Measurements from ENCODE around the gene CFAP61.
A peak's percentile ranks its signal among the peaks of the same experiment; 100 is the strongest.
"Not testable (repeated sequence)": the region's sequence is repeated elsewhere in the genome, so short reads cannot be mapped to it uniquely, and the experiment has no call there.

CFAP61 gene

GRCh38 chr20:20052074-20052970 is at the start of gene CFAP61, which contains the start of gene CRNKL1:
Gene CFAP61 (plus strand): TSS chr20:20052532. CDS start chr20:20056654, 4,122 bp downstream.
Gene CRNKL1 (minus strand): TSS chr20:20052466. CDS start chr20:20052342, 124 bp downstream.
- peak; percentile 95 to 98 for DNase-seq

DNA sequence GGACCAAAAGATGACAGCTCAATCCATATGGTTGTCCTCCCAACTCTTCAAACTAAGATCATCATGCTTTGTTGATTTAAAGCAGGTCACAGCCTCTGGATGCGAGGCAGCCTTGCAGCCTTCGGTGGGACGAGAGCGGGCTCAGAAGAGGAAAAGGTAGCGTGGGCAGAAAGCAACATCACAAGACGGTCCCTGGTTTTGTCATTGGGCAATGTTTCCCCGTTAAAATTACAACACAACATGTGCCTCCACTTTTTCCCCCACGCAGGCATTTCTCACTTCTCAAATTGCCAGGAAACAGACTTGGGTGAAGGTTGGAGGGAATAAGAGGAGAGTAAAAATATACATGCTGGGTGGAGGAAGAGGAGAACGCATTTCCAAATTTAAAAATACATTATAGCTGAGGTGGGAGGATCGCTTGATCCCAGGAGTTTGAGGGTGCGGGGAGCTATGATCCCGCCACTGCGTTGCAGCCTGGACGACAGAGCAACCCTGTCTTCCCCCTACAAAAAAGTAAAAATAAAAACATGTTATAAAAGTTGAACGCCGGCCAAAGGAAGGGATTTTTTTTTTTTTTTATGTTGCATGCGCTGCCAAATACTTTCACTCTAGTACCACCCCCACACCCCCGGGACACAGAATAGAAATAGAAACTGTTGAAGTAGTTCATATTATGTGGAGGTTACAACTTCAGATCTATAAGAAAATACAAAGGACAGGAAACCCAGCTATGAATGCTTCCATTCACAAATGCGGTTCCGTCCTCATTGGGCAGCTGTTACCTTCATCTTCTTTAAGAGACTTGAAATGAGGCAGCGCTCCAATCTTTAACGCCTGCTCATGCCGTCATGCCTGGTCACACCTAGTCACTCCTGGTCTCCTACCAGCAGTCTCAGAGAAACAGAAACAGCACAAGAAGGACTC is 49.0 kb upstream of the CFAP61 start:
- no peak for DNase-seq

- DNase-seq: not testable (repeated sequence)
These were observed 48.4 kb upstream of the CFAP61 start for GRCh38 chr20:20003955-20004322.

GRCh38 chr20:20005342-20005741 is 47.0 kb upstream of the CFAP61 start:
- no peak for DNase-seq

GRCh38 chr20:20009784-20010253 is 42.5 kb upstream of the CFAP61 start:
- DNase-seq: no peak

DNA sequence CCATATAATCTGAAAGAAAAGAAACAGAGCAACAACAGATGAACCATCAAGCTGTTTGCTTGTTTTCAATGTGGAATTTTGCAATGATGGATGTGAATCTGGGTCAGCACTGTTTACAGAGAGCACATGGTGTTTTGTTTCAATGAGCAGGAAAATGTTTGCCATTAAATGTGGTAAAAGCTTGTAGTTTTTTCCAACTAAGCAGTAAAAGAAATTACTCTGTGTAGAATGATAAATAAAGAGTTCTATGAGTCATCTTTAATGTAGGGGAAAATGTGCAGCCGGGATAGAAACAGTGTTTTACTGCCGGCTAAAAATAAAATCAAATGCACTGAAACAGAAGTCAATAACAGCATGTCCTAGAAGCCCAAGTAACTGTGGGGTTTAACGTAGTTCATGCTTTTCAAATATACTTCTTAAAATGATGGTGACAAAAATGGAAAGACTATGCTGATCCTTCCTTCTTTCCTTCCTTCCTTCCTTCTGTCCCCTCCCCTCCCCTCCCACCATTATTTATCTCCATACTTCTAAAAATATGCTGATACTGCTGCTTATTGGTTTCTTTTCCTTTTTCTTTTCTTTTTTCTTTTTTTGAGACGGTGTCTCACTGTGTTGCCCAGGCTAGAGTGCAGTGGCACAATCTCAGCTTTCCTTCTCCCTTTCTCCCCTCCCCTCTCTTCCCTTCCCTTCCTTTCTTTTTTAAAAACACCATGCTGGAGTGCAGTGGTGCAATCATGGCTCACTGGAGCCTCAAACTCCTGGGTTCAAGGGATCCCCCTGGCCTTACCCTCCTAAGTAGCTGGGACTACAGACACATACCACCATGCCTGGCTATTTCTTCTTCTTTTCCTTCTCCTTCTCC is 41.5 kb upstream of the CFAP61 start:
- peak in 1 of 2 experiments; percentile 58 for DNase-seq

DNA sequence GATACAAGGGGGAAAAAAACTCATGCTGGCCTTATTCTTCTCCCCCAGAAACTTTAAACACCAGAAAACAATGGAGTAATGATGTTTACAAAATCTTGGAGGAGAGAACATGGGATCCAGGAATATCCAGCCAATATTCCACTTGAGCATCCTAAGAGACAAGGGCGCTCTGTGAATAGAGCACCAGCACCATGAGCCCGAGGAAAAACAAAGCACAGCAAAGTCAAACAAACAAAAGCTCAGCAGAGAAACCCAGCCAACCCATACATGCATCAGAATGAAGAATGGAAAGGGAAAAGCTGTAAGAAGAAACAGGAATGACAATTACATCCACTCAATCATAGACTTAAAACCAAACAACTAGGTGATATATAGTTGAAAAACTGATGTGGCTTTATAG is 39.8 kb upstream of the CFAP61 start:
- no peak for DNase-seq

DNA sequence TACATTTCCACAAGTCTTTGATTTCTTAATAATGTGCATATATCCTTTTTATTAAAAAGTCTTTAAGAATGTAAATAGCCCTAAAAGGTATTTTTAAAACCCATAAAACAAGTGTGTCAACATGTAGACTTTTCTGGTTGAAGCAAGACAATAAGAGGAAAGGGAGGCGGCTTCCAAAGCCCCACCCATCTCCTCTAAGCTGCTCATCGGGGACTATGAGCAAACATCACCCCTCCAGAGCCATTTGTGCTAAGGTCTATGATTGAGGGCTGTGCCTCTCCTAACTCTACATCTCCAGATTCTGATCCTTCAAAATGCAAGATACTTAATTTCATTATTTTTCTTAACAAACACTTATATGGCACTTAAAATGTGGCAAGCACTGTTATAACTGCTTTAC is 37.7 kb upstream of the CFAP61 start:
- no peak for DNase-seq

- peak; percentile 74 to 92 for DNase-seq
These were observed 35.1 kb upstream of the CFAP61 start, which contains the start of gene NAA20 for GRCh38 chr20:20017001-20017843. Gene NAA20 (plus strand): TSS chr20:20017362. CDS start chr20:20017397, 35 bp downstream.

DNA sequence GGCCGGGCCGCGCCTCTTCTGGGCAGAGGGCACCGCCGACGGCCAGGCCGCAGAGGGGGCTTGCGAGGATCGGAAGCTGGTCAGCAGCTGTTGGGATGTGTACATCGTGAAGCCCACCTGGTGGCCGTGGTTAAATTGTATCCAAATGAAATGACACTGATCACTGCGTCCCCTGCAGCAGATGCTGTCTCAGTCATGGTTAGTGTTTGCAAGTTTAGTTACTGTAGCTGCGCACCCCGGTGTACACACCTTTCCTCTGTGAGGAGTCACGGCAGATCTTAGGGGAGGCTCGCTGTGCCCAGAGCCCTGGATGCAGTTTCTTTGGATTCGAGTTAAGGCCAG is 34.5 kb upstream of the CFAP61 start:
- no peak for DNase-seq

DNA sequence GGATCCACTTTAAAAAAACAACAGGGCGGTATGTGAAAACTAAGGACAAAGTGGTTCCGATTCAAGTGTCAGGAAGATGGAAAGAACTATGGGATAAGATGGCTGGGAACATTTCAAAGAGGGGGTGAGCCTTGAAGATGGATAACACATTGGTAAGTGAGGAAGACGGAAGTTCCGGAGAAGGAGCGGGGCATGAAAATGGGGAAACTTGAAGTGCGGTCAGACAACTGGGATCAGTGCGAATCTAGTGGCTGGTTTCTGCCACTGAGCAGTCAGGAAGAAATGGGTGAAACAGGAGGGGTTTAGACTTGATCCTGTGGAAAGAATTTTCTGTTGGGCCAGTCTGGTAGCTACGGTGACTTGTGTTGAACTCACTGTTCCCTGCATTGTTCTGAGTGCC is 34.0 kb upstream of the CFAP61 start:
- no peak for DNase-seq

DNA sequence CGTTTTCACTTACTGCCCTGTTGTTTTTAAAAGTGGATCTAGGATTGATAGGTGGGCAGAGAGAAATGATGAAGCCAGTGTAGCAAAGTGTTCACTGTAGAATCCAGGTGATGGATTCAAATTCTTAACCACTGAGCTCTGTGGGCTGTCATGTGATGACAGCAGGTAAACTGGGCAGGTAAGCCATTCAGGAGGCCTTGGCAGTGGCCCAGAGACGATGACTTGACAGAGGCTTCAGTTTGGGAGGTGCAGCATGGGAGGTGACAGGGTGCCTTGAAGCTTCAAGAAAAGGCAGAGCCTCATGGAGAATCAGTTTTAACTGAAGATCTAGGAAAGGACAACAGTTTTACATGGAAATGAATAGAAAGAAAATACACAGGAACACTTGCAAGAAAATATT is 33.2 kb upstream of the CFAP61 start:
- DNase-seq: no peak

DNA sequence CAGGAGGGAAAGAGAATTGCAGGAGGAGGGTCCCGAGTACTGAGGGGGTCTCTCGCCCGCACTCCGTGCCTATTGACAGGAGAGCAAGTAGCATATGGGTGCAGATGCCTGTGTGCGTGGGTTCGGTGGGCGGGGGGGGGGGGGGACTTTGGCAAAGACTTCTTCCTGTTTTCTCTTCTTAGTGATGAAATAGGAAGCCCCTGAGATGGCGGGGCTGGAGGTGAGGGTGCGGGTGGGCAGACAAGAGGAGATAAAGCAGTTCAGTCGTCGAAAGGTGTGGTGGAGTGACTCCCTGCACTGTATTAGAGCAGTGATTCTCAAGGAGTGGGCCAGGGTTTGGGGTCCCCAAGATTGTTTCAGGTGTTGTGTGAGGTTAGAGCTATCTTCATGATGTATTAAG is 31.4 kb upstream of the CFAP61 start:
- DNase-seq: no peak

- no peak for DNase-seq
These were observed 30.5 kb upstream of the CFAP61 start for GRCh38 chr20:20021835-20022234.

- no peak for DNase-seq
These were observed 29.8 kb upstream of the CFAP61 start for GRCh38 chr20:20022498-20022897.

DNA sequence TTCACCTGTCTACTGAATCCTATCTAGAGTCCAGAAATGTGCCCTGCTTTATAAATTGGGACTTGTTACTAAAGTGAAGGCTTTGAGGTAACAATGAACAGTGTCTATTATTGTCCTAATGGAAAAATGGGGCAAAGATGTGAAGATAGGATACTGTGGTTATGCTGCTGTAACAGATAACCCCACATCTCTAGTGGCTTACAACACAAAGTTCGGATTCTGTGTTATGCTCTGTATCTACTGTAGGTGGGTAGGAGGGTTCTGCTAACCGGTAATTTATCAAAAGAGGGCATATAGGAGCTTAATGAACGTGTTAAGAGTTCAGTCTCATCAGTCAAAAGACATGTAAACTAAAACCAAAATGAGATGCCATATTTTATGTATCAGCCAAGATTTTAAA is 28.9 kb upstream of the CFAP61 start:
- no peak for DNase-seq

DNA sequence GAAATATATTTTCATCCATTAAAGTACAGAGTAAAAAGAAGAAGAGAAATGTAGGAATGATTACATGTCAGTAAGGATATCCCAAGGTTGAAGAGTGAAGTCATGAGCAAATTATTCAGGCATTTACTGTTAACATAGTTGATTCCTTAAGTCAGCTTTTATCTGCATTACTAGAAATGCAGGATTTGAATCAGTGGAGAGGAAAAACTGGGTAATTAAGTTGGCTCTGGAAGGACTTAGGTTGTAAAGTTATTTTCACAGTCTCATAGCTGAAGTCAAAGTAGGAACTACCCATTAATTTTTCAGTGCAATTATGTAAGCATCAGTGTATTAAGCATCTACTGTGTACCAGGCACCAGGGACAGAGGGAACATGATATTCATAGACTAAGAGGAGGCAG is 27.4 kb upstream of the CFAP61 start:
- DNase-seq: no peak

- no peak for DNase-seq
These were observed 25.0 kb upstream of the CFAP61 start for GRCh38 chr20:20027284-20027683.

GRCh38 chr20:20031790-20032189 is 20.5 kb upstream of the CFAP61 start:
- no peak for DNase-seq

DNA sequence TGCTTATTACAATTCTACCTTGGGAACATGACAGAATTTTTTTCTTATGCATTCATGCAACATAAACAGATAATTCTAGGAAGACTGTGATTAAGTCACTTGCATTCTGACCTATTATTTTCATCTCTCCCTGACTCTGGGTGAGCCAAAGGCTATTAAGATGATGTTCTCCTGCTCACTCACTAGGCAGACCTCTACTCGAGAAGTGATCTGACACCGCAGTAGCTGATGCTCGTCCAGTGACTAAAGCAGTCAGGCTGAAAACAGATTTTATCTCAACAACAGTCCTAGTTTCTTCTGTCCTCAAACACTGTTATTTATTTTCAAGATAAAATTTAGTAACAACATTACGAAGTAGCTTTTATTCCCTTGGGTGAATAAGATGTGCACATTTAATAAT is 17.8 kb upstream of the CFAP61 start:
- DNase-seq: no peak

DNA sequence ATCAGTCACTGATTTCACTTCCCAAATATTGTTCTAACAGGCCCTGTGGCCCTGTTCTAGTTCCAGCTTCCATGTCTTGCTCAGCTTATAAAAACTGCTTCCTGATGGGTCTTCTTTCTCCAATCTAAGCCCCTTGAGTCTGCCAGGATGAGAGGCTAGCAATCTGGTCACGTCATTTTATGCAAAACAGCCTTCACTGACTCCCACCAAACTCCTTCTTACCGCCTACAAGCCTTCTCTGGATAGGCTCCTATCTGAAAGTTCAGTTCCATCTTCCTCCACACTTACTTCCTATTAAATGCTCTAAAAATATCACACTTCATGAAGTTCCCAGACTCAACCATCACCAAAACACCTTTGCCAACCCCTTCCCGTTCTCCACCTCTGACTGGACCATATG is 15.6 kb upstream of the CFAP61 start:
- no peak for DNase-seq

DNA sequence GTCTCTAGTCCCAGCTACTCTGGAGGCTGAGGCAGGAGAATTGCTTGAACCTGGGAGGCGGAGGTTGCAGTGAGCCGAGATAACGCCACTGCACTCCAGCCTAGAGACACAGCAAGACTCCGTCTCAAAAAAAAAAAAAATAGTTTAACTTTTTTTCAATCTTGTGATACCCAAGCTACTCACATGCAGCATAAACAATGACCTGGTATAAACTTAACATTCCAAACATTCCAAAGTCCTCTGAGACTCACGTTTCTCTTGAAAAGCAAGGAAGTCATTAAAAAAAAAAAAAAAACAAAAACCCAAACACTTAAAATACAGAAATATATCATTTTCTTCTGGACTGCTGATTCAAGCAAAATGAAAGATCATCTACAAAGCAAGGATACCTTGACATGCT is 14.4 kb upstream of the CFAP61 start:
- DNase-seq: no peak

Measured in NCI-H446 (cell line).